ENCODE results near the gene GNAI2.

GNAI2 gene

GRCh38 chr3:50266836-50267235 is 30.8 kb downstream of the GNAI2 start:
- no peak for TF ChIP-seq CTCF (IDR thresholded peaks at IDR 0.05)

DNA sequence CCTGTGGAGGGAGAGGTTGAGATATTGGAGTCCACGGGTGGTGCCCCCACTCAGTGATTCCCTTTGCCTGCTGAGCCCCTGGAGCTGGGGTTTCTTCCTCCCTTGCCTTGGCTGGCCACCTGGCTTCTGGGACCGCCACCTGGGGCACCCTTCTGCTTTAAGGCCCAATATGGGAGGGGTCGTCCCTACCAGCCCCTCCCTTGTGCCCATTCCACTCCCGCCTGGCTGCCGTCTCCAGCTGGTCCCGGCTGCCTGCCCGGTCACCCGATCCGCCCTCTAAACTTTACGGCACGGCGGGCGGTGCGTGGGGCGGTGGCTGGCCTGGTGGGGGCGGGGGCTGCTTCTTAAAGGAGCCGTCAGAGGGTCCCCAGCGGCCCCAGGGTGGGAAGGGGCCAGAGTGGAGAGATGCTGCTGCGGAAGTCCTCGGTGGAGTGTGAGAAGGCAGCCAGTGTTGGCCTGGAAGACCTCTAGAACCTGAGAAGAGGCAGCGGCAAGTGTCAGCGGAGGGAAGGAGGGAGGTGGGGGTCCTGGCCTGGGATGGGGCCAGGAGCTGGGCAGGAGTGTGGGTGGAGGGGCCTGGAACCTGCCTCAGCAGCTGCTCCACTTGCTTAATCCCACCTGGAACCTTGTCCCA is 31.4 kb downstream of the GNAI2 start:
- no peak for TF ChIP-seq CTCF (IDR thresholded peaks at IDR 0.05)

DNA sequence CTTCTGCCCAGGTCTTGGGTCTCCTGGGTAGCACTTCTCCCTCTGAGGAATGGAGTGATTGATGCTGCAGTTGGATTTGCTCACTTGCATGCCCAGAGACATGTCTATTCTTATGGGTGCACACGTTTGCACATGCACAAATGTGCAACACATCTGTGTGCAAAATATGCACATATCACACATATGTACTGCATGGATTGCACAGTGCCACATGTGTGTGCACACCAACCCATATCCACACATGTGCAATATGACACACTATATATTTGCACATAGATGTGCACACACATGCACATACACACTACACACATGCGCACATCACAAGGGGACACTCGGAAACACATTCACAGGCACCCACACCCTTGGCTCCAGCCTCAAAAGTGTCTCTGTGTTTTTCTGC is 32.3 kb downstream of the GNAI2 start:
- TF ChIP-seq CTCF (IDR thresholded peaks at IDR 0.05): no peak

- no peak for TF ChIP-seq CTCF (IDR thresholded peaks at IDR 0.05)
Measured at GRCh38 chr3:50268703-50269451, 32.9 kb downstream of the GNAI2 start, which contains the start of gene SEMA3B. SEMA3B (plus strand) TSS chr3:50269147; CDS start chr3:50269241, 94 bp downstream.

- no peak for TF ChIP-seq CTCF (IDR thresholded peaks at IDR 0.05)
Measured at GRCh38 chr3:50269460-50269859, 33.5 kb downstream of the GNAI2 start.

DNA sequence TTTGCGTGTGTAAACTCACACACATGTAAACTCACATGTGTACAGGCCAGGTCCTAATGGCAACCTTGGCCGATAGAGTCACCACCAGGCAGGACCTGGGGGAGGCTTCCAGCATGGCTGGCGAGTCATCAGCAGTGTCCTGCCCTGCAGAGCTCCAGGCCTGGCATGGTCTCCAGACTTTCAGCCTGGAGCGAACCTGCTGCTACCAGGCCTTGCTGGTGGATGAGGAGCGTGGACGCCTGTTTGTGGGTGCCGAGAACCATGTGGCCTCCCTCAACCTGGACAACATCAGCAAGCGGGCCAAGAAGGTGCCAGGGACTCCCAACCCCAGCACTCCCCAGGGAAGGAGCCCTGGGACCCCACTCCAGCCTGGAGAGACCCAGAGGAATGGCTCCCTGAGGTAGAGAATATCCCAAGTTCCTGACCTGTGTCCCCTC is 34.0 kb downstream of the GNAI2 start:
- TF ChIP-seq CTCF (IDR thresholded peaks at IDR 0.05): no peak

DNA sequence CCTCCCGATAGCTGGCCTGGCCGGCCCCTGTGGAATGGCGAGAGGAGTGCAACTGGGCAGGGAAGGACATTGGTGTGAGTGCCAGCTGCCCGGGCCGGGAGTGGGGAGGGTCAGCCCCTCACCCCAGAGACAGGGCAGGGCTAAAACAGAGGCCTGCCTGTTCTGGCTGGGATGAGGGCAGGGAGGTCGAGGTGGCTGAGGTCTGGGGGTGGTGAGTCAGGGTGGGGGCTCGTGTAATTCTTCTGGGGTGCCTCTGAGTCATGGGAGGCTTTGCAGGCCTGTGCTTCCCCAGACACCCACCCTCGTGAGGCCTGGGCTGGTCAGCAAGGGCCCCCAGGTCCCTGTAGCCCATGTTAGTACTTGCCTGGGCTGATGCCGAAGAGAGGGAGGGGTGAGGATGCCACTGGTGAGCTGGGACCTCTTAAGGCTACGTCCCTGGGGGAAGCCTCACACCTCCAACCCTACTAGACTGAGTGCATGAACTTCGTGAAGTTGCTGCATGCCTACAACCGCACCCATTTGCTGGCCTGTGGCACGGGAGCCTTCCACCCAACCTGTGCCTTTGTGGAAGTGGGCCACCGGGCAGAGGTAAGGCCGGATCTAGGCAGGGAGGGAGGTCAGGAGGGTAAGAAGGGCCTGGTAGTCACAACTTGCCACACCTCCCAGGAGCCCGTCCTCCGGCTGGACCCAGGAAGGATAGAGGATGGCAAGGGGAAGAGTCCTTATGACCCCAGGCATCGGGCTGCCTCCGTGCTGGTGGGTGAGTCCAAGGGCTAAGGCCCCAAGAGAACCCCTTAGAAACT is 34.6 kb downstream of the GNAI2 start:
- TF ChIP-seq CTCF (IDR thresholded peaks at IDR 0.05): no peak

All from LNCAP (cell line).